Natural killer cell (primary cell): ENCODE results near the gene ABR. TPM values are rescaled to one million over a fixed set of nuclear protein-coding genes. Genes with fewer than 3 reads are reported as not detected.
A peak's percentile ranks its signal among the peaks of the same experiment; 100 is the strongest.
"Not testable (repeated sequence)": the region's sequence is repeated elsewhere in the genome, so short reads cannot be mapped to it uniquely, and the experiment has no call there.

ENCODE experiments used
- ATAC-seq, 3 donors: fragments of 150-1000 bp in 2 of 3; fragments of 200-7000 bp in 1 of 3; cut with Tn5 transposase; 1 replicate in 1 of 3; 2 replicates in 2 of 3; pipeline ENCODE4 v1.10.0; 2021; ENCODE audit warnings: mild to moderate bottlenecking in 2 of 3, moderate library complexity in 2 of 3
- DNase-seq, 2 donors: peaks; one replicate each; pipeline versions ENCODE4 v3.0.0 to v3.0.0-alpha.2; 2013 to 2021; ENCODE audit warnings: mixed read lengths in 1 of 2
- H3K27ac ChIP-seq: one replicate; pipeline ENCODE4 v1.5.1; 2013; ENCODE audit warnings: mild to moderate bottlenecking, low read length
- H3K27me3 ChIP-seq: one replicate; pipeline ENCODE4 v1.6.1; 2013; ENCODE audit warnings: low read length; ENCODE audit not compliant: control insufficient read depth, insufficient read depth
- H3K36me3 ChIP-seq: one replicate; pipeline ENCODE4 v1.6.1; 2013; ENCODE audit warnings: low read length; ENCODE audit not compliant: control insufficient read depth, insufficient read depth
- H3K4me1 ChIP-seq: one replicate; pipeline ENCODE4 v1.6.1; 2013; ENCODE audit warnings: low read length; ENCODE audit not compliant: control insufficient read depth, insufficient read depth
- H3K4me3 ChIP-seq: one replicate; pipeline ENCODE4 v1.5.1; 2013; ENCODE audit warnings: low read length
- H3K9me3 ChIP-seq: one replicate; pipeline ENCODE4 v1.6.1; 2013; ENCODE audit warnings: low read length; ENCODE audit not compliant: control insufficient read depth, insufficient read depth
- H3K27ac Mint-ChIP-seq, 2 donors: one replicate each; pipeline ENCODE4 v1.8.0; 2022; ENCODE audit warnings: mild to moderate bottlenecking in 2 of 2, mixed read lengths in 2 of 2, moderate library complexity in 1 of 2
- H3K27me3 Mint-ChIP-seq, 2 donors: one replicate each; pipeline ENCODE4 v1.8.0; 2022; ENCODE audit warnings: low read depth in 2 of 2, mixed read lengths in 2 of 2
- H3K36me3 Mint-ChIP-seq: one replicate; pipeline ENCODE4 v1.8.0; 2022; ENCODE audit warnings: mixed read lengths
- H3K4me1 Mint-ChIP-seq, 2 donors: one replicate each; pipeline ENCODE4 v1.8.0; 2022; ENCODE audit warnings: mixed read lengths in 2 of 2
- H3K4me3 Mint-ChIP-seq: one replicate; pipeline ENCODE4 v1.8.0; 2022; ENCODE audit warnings: mild to moderate bottlenecking, moderate library complexity, mixed read lengths
- H3K9me3 Mint-ChIP-seq, 2 donors: one replicate each; pipeline ENCODE4 v1.8.0; 2022; ENCODE audit warnings: mixed read lengths in 2 of 2
- WGBS: methylation state at CpG from one replicate; pipeline ENCODE4 v1.1.7; 2013; ENCODE audit warnings: missing lambda C conversion rate; ENCODE audit not compliant: insufficient coverage; 5-methylcytosine and 5-hydroxymethylcytosine counted together
- intact Hi-C: fragments of 100-400 bp; cut with micrococcal nuclease; formaldehyde crosslinking; loops from one replicate; pipeline ENCODE4 v1.14.2; 2022
- total RNA-seq, 4 donors: library from RNA; stranded (reverse); fragments of 120-200 nt in 1 of 4; gene quantifications; one replicate each; pipeline versions ENCODE4 v1.2.3 to v1.2.4, GENCODE V29; 2013 to 2022
- TF ChIP-seq, protein P1 (sequence below): fragments of 200-600 bp; IDR thresholded peaks from one replicate; pipeline ENCODE4 v1.8.0; 2022; ENCODE audit warnings: antibody characterized with exemption

ABR gene
- total RNA-seq, 3 donors from 2014 or later (not counting 1 experiment from before 2014, with no cell fraction given): 155 to 215 (median 163) TPM

DNA sequence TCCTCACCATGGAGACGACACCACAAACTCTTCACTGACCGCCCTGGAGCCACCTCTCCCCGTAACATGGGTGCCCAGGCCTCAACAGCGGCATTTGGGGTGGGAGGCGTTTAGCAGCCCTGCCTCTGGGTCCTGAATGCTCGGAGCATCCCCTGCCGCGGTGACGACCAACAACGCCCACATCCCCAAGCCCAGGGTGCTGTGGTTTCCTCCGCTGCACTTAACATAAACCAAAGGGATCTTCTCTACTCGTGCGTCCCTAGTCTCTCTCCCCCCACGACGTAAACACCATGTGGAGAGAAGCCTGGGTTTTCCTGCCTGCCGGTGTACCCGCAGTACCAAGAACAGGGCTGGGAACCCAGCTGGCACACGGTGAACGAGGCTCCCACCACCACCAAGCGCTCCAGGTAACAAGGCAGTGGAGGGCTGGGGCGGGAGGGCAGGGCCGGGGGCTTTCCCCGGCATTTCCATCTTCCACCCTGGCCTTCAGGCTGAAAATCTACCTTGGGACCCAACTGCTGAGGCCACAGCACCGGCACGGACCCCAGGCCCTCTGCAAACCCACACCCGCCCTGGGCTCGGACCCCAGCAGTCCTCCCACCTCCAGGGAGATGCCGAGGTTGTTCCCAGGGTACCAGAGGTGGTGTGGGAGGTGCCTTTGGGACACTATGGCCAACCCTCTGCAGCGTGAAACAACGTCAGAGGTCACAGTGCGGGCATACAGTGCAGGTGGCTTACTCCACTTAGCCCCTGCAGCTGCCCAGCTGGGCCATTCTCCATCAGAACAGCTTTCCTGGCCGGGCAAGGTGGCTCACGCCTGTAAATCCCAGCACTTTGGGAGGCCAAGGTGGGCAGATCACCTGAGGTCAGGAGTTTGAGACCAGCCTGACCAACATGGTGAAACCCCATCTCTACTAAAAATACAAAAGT lies 128.5 kb downstream of the ABR start:
- peaks cover 34% of the 10 kb centered on the region for H3K36me3 ChIP-seq
- H3K27ac Mint-ChIP-seq: peak overlapping the region in 1 of 2 donors; percentile 52
- DNase-seq (no peak), ATAC-seq (peak in 1 of 3 donors; percentile 34)
- TF ChIP-seq, protein P1, sequence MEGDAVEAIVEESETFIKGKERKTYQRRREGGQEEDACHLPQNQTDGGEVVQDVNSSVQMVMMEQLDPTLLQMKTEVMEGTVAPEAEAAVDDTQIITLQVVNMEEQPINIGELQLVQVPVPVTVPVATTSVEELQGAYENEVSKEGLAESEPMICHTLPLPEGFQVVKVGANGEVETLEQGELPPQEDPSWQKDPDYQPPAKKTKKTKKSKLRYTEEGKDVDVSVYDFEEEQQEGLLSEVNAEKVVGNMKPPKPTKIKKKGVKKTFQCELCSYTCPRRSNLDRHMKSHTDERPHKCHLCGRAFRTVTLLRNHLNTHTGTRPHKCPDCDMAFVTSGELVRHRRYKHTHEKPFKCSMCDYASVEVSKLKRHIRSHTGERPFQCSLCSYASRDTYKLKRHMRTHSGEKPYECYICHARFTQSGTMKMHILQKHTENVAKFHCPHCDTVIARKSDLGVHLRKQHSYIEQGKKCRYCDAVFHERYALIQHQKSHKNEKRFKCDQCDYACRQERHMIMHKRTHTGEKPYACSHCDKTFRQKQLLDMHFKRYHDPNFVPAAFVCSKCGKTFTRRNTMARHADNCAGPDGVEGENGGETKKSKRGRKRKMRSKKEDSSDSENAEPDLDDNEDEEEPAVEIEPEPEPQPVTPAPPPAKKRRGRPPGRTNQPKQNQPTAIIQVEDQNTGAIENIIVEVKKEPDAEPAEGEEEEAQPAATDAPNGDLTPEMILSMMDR: no peak
- intact Hi-C loops: no loop called here
- no peaks in the 10 kb centered on the region for H3K36me3 Mint-ChIP-seq
- no peaks in the 10 kb centered on the region for H3K9me3 ChIP-seq
- no peaks in the 10 kb centered on the region for H3K9me3 Mint-ChIP-seq
- H3K4me3 Mint-ChIP-seq: no peak overlapping the region
- 88% methylated on average over 33 of the region's 33 CpGs for WGBS
- no peaks in the 10 kb centered on the region for H3K27me3 ChIP-seq
- no peaks in the 10 kb centered on the region for H3K27me3 Mint-ChIP-seq
- H3K4me1 Mint-ChIP-seq: peaks cover 0 to 1% of the 10 kb centered on the region in 2 donors
- no peak overlapping the region for H3K4me3 ChIP-seq
- H3K4me1 ChIP-seq: peaks cover 4% of the 10 kb centered on the region
- no peak overlapping the region for H3K27ac ChIP-seq

DNA sequence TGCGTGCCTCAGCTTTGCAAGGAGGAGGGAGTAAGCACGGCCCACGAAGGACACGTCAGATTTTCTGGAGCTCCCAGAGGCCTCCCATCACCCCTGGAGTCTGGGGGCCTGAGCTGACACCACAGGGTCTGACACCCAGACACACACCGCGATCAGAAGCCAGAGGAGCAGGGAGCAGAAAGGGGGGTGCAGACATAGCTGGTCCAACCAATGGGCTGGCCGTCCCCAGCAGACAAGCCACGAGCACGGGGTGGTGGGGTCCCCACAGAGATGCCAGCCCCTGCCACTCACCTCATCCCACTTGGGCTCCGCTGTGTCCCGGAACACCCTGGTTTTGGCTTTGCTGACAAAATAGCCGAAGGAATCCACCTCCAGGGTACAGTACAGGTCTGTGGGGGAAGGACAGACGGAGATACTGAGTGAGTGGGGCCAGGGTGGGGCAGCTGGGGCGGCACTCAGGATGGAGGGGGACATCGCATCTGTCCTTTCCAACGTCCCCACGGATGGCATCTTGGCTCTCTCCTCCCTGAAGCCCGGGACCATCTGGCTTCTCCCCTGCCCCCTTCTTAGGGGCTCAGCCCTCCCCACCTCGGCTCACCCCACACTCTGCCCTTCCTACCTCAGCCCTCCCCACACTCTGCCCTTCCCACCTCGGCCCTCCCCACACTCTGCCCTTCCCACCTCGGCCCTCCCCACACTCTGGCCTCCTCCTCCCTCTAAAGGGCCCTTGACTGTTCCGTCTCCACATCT lies 129.4 kb downstream of the ABR start:
- peaks cover 25% of the 10 kb centered on the region for H3K36me3 ChIP-seq

DNA sequence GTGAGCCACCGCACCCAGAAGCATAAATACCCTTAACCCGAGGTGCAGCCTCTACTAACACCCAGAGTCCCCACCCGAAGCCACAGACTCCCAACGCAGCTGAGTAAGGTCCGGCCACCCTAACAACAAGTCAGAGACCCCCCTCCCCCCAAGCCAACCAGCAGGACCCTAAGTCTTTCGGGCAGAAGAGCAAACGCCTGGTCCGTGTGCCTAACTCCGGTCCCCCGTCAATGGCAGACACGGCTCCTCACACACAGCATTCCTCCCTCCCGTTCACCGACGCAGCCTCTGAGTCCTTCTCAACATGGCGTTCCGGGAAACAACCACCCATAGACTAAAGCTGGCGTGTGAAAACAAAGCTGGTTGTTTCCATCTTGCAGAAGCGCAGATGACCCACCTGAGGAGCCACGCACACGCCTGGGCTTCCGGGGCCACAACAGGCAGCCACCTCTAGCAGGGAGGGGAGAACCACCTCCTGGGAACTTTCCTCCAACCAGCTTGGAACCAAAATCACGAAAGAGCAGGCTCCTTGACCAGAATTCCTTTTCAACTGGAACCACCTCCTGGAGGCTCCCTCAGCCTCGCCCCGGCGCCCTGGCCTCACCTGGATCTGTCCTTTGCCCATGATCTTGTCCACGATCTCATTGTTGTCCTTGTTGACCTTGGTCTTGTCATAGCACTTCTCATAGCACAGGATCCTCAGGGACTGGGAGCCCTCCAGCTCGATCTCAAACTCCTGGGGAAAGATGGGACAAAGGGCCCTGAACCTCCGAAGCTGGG lies 130.1 kb downstream of the ABR start:
- Histone ChIP-seq H3K27me3 (no peaks in the 10 kb centered on the region), H3K4me1 (peaks cover 4% of the 10 kb centered on the region), H3K9me3 (no peaks in the 10 kb centered on the region), H3K4me3 (no peak overlapping the region), H3K36me3 (peaks cover 19% of the 10 kb centered on the region), H3K27ac (no peak overlapping the region)
- Mint-ChIP-seq H3K27me3 (no peaks in the 10 kb centered on the region), H3K4me1 (peaks cover 11 to 12% of the 10 kb centered on the region in 2 donors), H3K36me3 (no peaks in the 10 kb centered on the region), H3K9me3 (no peaks in the 10 kb centered on the region), H3K4me3 (no peak overlapping the region), H3K27ac (peak overlapping the region in 1 of 2 donors; percentile 14)
- no peak for DNase-seq
- TF ChIP-seq, protein P1: no peak
- 94% methylated on average over 28 of the region's 28 CpGs for WGBS
- ATAC-seq: no peak
- intact Hi-C loops: no loop called here

More for the DNA sequence above, 129.4 kb downstream of the ABR start:
- peaks cover 4% of the 10 kb centered on the region for H3K4me1 ChIP-seq
- no peaks in the 10 kb centered on the region for H3K27me3 ChIP-seq
- intact Hi-C loops: no loop called here
- Mint-ChIP-seq H3K4me3 (no peak overlapping the region), H3K36me3 (no peaks in the 10 kb centered on the region), H3K27ac (peak overlapping the region in 1 of 2 donors; percentile 52), H3K4me1 (peaks cover 3 to 5% of the 10 kb centered on the region in 2 donors), H3K9me3 (no peaks in the 10 kb centered on the region), H3K27me3 (no peaks in the 10 kb centered on the region)
- ATAC-seq: peak in 1 of 3 donors; percentile 15
- TF ChIP-seq, protein P1: no peak
- WGBS: 93% methylated on average over 22 of the region's 22 CpGs
- no peaks in the 10 kb centered on the region for H3K9me3 ChIP-seq
- DNase-seq: no peak
- H3K4me3 ChIP-seq: no peak overlapping the region
- no peak overlapping the region for H3K27ac ChIP-seq

DNA sequence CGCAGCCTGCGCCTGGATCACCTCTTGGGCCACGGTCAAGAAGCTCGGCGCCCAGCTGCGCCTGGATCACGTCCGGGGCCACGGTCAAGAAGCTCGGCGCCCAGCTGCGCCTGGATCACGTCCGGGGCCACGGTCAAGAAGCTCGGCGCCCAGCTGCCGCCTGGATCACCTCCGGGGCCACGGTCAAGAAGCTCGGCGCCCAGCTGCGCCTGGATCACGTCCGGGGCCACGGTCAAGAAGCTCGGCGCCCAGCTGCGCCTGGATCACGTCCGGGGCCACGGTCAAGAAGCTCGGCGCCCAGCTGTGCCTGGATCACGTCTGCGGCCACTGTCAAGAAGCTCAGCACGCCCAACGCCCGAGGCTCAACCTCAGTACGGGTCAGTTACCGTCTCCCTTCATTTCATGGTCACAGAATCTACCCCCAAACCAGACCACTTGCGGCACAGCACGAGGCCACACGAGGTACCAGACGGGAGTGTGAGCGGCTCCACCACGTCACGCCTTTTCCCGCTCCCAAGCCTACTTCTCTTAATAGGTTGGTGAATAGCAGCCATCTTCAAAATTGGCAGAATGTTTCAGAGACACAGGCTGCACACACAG lies 131.2 kb downstream of the ABR start:
- H3K4me1 ChIP-seq, intact Hi-C loops, H3K27me3 Mint-ChIP-seq, ATAC-seq, H3K27ac Mint-ChIP-seq, H3K4me3 Mint-ChIP-seq, H3K9me3 Mint-ChIP-seq, H3K27ac ChIP-seq, DNase-seq, H3K4me3 ChIP-seq, H3K9me3 ChIP-seq, H3K27me3 ChIP-seq, H3K36me3 Mint-ChIP-seq: not testable (repeated sequence)
- peaks cover 13 to 14% of the 10 kb centered on the region in 2 donors for H3K4me1 Mint-ChIP-seq
- peaks cover 18% of the 10 kb centered on the region for H3K36me3 ChIP-seq
- WGBS: 97% methylated on average over 45 of the region's 49 CpGs
